DMS153 treated with DMSO at 0.1 percent for 48 hours (cell line): ENCODE measurements around the gene LRP2.
"Not testable (repeated sequence)": the region's sequence is repeated elsewhere in the genome, so short reads cannot be mapped to it uniquely, and the experiment has no call there.

Source experiments
- DNase-seq: peaks from one replicate; lab custom pipeline; 2025; ENCODE audit not compliant: unreplicated experiment; lab: John Stamatoyannopoulos, UW

The LRP2 gene

DNA sequence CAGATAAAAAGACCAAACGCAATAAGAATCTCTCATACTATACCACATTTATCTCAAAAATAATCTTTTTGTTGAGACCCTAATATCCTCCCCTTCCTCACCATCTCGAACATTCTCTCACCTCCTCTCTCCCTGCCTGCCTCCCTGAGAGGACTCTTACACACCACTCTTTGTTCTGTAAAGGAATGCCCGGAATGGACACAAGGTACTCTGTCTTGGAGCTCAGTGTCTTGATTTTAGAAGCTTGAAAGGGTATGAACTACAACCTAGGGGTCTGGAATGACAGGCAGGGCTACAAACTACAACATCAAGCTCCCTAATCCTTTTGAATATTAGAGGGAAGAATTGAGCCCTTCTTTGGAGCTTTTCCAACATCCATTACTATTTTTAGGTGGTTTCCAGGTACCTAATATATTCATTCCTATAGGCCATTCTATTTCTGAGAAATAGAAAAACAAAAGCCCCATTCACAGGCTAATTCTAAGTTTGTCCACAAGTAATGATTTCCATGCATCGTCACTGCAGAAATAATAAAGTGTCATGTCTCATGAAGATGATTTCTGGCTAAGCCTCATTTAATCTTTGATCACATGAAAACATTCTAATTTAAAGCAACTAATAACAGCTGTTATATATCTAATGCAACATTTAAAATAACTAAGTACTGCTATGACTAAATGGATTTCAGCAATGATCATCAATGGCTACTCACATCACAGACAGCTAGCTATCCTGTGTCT, 60.6 kb downstream of the LRP2 start:
- no peak for DNase-seq

DNA sequence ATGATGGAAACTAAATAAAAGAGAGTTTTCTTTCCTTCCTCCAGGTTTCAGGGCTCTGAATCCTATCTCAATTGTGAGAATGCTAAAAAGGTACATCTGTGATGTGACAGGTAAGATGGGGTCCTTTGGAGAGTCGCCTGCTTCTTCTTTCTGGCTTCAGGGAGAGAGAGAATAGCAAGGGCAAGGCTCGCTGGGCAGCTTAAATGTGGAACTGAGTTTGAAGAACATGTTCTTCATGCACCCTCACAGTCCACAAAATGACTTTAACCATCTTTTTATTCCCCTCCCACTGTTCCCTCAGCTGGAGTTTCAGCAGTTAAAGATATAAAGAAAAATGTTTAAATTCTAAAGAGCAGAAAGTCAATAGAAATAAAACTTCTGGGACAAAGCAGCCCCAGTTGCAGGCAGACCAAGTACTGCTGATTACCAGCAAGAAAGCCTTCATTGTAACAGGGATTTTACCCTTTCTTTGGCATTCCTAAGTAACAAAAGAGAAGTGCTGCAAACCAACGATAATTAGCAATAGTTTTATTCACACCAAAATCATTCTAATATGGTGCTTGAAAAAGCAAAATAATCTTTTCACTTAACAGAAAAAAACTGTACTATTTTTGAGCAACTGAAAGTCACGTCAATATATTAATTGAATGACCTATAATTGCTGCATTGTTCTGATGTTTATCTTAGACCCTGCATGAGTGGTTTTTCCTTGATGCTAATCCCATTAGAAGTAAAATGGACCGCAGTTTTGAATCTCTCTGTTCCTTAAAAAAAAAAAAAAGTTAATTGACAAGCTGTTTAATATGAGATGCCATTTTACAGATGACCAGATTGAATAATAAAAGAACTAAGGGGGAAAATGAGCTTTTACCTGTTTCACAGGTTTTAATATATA, 61.5 kb downstream of the LRP2 start:
- no peak for DNase-seq

DNA sequence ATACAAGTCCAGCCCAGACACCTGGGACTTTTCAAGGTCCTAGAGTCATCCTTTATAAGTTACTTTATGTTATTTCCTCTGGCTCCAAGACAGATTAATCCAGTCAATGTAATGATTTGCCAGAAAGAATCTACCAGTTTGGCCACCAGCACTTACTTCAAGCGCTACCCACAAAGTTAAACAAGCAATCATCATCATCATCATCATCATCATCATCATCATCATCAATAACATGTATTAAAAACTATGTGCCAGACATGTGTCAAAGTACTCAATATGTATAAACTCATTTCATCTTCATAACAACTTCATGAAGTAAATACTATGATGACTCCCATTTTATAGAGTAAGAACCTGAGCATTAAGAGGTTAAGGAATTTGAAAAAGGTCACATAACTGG, 64.3 kb downstream of the LRP2 start:
- DNase-seq, result no peak

DNA sequence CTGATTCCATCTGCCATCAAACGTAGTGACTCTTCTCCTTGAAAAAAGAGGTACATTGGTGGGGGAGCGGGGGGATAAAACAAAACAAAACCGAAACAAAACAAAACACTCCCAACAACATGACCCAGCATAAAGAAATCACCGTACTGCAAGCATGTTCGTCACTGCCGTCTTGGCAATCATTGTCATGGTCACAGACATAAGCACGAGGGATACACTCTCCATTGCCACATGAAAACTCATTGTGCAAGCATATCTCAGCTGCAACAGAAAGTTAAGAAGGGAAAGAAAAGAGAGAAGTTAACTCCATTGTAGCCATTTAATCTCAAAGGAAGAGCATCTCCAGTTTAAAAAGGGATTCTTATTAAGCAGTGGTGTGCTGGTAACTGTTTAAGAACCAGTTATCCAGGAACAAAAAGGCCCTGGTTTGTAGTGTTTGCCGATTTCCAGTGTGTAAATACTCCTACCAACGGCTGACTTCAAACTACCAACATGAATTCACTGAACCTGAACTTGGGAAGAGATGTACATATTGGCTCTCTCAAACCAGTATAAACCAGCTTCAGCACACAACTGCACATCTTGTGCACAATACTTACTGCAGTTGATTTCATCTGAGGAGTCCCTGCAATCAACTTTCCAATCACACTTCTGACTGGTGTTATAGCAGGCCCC, 68.2 kb downstream of the LRP2 start:
- peak; percentile 66 for DNase-seq

DNA sequence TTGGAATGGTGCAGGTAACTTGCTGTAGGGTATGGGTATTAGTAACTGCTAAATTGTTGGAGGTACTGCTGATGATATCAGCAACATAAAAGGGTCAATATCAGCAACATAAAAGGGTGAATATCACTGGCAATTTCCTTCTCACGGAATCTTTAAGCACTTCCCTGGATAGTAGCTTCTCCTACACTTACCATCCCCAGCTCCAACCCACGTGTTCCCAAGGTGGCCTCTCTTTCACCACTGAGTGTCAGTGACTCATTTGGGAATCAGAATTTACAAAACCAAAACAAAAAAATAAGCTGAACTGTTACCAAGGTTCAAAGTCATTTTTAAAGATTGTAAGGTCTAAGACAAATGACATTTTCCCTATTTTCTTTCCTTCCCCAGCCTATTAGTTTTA, 70.8 kb downstream of the LRP2 start:
- DNase-seq, result no peak

DNA sequence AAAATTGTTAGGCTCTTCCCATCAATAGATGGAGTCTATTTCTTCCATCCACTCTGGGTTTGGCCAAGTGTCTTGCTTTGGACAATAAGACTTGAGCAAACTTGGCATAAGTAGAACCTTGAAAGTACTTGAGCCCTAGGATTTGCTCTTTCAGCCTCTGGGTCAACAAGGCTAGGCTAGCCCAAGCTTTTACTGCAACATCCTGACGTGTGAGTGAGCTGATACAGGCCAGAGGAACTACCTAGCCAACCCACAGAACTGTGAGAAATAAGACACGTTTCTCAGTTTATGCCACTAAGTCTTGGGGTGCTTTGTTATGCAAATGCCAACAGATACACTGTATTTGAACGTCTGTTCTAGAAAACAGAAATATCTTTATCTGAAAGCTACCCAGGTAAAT, 71.9 kb downstream of the LRP2 start:
- DNase-seq, result no peak

DNA sequence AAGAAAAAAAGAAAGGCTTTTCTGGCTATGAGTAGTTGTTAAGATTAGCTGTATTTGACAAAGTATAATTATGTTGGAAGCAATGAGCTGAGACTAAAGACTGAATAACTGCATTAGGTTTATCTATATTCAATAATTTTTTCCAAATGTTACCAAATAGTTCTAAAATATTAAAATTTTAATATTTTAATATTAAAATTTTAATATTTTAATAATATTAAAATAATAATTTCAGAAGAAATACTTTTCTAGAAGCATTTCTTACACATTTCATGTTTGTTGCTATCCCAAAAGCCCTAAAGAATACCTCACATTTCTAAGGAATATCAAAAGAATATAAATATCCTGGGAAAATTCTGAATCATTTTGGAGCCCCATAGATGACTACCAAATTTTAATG, 74.7 kb downstream of the LRP2 start:
- no peak for DNase-seq

DNA sequence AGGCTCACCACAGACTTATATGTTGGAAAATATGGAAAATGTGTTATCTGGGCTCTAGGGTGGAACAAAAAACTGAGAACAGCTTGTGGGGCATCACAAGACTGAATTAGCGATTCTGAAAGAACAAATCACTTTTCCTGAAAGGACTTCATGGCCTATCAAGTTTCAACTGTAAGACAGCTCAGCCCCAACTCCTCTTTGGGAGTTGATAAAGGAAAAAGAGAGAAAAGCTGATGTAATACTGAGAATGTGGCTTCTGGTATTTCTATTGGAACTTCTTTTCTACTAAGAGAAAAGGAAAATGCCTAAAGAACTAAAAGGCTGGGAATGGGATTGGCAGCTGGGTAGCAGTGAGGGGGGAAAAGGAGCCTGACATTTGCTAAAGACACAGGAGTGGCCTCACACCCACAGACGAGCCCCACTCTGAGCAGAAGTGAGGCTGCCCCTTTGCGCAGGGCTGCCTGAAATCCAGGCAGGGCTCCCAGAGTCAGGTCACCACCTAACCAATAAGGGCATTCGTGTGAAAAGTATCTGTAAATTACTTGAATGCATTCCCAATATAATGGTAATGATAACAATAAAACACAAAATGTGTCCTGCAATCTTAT, 75.6 kb downstream of the LRP2 start:
- DNase-seq, result no peak

DNA sequence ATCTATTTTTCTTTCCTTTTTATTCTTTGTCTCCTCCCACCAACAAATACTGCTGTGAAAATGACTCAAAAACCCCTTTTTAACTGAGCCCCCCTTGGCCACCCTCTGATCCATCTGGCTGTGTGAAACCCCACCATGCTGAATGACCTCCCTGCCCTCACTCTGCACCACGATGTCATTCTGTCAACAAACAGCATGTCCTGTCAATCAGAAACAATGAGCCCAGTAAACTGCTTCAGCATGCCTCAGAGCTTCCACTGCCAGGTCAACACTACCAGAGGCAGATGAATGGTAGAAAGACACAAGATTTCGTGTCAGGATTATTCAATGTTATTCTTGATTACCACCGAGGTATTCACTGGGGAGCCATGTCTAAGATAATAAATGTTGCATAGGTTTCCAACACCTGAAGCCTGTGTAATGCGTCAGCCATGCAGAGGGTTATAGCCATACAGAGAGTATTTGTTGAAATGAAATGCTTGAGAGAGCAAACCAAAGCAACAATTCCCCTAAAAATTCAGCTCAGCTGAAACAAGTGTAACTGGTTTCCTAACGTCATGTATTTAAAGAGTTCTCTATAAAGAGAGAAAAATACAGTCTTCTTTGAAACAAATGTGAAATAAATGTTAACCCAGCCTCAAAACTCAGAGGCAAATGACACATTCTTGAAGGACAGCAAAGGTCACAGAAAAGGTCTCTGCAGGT, 76.7 kb downstream of the LRP2 start:
- DNase-seq, result no peak

DNA sequence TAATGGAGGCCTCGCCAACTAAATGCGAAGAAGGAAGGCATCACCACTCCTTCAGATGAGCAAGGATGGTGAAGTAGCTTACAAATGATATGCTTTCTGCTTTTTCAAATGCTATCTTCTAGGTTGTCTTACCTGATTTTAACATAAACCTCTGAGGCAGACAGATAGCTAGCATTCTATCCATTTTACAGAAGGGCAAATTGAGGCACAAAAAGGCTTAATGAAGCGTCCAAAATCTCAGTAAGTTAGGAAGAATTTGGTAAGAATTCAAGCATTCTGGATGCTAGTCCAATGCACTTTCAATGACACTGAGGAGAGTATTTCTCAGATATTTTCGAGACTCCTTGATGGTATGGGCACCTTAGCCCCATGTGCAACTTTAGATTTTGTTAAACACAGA, 81.8 kb downstream of the LRP2 start:
- no peak for DNase-seq

DNA sequence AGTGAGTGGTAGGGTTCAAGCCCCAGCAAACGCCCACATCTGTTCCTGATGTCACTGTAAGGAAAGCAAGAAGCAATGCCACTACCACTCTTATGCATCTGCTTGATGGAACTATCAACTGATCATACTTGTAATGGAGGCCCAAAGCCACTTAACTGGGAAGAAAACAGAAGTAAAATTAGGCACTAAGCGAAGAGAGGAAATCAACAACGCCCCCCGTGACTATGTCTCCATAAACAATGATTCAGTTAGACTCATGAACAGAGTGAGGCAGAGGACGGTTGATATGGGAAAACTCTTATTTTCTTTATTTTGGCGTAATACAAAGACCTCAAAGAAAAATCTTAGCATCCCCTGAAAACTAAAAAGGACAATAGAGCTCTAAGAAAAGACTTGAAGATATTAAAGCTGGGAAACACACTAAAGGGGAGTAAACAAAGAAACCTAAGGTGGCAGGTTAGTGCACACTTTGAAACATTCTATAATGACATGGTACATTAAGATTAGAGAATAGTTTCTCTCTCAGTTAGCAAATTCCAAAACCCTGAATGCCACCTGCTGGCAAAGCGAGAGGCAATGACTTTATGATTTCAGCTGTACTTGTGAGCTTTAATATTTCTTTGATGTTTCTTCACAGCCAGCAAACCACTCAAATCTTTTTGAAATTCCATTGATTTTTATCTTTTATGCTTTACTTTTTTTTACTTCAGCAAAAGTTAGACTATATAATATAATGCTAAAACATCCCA, 86.5 kb downstream of the LRP2 start:
- DNase-seq, result no peak

DNA sequence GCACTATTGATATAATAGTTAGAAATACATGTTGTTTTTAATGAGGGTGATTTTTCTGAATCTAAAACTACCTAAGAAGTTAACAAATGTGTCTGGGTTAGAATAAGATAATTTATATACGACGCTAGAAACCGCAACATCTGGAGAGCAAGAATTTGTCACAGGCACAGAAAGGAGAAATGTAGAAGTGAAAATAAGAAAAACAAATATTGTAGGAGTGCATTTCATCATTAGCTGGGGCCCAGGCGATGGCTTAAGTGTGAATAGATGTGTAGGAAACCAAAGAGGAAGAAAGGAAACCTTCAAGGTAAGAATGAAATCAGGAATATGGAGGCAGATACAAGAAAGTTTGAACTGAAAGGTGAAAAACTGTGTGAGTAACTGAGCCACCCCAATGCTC, 90.3 kb downstream of the LRP2 start:
- no peak for DNase-seq

DNA sequence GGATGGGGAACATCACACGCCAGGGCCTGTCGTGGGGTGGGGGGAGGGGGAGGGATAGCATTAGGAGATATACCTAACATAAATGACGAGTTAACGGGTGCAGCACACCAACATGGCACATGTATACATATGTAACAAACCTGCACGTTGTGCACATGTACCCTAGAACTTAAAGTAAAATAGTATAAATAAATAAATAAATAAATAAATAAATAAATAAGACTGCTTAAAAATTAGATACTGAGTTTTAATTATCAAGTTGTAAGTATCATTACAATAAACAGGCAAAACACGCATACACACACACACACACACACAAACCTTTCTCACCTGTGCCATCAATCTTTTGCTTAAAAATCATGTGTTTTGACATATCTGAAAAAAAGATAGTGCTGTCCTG, 91.8 kb downstream of the LRP2 start:
- not testable (repeated sequence) for DNase-seq

DNA sequence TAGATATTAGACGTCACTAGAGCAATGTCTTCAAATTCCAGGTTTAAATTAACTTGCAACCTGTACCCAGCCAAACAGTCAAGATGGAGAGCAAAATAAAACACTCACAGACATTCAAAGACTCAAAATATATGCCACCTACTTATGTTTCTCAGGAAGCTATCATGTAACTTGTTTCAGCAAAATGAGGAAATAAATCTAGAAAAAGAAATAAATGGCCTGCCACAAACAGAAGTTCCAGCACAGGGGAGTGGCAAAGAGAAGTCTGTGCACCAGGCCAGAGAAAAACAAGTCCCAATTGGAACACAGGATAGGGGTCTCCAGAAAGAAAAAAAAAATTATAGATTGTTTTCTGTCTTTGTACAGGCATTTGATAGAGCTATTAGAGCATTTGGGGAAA, 96.7 kb downstream of the LRP2 start:
- no peak for DNase-seq

DNA sequence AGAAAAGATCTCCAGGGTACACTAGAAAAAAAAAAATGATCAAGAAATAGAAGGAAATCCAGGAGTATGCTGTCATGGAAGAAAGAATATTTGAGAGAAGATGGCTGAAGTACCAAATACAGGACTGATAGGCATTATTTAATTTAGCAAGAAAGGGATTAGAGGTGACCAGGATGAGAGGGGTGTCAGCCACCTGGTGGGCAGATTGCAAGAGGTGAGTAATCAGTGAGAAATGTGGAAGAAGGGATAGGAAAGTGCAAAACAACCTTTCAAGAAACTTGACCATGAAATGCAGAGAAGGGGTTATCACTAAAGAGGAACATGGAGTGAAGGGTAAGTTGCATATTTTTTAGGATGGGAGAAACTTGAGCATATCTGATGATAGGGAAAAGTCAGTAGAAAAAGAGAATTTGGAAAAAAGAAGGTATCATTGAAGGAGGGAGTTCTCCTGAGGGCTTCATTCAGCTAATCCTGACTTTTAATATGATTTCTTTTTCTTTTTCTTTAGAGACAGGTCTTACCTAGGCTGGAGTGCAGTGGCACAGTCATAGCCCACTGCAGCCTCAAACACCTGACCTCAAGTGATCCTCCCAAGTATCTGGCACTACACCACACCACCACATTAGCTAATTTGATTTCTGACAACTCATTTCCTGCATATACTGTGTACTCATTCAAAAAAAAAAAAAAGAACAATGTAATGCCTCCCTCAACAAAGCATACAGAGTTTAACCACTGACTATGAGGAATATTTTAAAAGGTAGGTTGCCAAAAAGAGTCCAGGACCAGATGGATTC, 101.3 kb downstream of the LRP2 start:
- no peak for DNase-seq

DNA sequence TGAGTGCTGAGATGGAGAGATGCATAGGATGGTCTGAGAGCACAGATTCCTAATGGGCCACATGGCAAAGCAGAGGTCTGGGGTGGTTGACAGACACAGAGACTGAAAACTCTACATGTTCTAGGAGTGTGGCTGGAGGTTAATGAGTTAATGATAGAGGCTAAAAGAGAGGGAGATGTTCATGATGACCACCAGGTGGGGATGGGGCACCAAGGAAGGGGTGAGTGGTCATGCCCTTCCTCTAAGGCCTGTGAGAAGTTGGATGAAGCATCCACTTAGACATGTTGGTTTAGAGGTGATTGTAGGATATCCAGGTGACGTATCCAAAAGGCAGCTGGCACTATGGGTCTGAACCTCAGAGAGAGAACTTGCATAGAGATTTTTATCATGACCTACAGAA, 102.1 kb downstream of the LRP2 start:
- DNase-seq, result no peak

DNA sequence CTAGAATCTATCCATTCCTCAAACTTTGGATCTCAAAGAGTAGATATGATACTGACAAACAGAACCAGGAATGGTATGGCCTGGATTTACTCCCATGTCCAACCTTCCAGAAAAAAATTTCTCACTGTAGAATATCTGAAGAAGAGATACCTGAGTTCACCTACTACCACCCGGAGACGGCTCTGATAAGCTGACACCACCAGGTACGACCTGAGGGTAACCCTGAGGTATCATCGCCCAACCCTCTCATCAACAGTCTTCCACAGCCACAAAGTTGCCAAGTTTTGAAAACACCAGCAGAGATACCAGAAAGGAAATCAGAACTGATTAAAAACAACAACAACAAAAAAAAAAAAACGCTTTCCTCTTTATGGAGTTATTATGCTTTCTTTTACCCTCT, 102.9 kb downstream of the LRP2 start:
- no peak for DNase-seq

DNA sequence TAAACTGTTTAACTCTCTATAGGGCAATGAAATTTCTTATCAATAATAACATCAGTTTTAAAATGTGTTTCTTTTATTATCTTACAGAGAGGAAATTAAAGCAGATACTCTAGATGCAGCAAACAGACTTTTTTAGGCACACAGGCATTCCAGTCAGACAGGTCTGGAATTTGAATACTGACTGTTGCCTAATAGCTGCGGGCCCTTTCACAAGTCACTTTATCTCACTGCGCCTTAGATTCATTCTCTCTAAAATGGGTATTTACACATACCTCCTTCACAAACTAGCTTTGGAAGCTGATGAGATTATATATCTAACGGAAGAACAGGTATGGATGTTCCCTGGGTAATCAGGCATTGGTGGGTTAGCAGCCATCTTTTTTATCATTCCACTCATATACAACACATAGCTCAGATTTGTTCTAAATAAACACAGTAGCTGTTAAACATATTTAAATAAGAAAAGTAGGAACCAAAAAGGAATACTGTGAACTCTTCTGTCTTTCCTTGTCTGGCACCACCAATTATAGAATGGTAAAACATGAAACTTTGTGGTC, 104.2 kb downstream of the LRP2 start:
- DNase-seq, result no peak

DNA sequence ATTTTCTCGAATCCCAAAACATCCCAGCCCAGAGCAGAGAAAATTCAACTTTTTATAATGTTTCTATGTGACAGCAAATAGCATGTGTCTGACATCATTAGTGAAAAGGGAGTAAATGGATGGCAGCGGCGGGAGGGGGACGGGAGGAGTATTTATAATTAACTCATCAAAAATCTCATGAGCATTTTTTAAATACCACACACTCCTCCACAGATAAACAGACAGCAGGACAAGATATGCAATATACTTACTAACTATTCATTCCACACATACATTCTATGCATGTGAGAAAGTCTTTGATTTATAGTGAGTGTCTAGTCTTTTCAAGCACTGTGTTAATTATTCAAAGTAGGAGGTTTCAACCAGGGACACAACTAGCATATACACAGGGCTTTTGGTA, 107.6 kb downstream of the LRP2 start:
- no peak for DNase-seq
